Duodenal mucosa (tissue), 2 donors: ENCODE measurements around the gene LAMA5.

Source experiments
- H3K27ac ChIP-seq: one replicate; pipeline ENCODE4 v1.7.0; 2013; ENCODE audit warnings: low read depth, low read length
- H3K27me3 ChIP-seq, 2 donors: one replicate each; pipeline ENCODE4 v1.7.0; 2013; ENCODE audit warnings: low read length in 2 of 2, control low read depth in 1 of 2; ENCODE audit not compliant: insufficient read depth in 2 of 2, control insufficient read depth in 1 of 2
- H3K36me3 ChIP-seq, 2 donors: one replicate each; pipeline ENCODE4 v1.7.0; 2013; ENCODE audit warnings: low read length in 2 of 2, control low read depth in 1 of 2; ENCODE audit not compliant: insufficient read depth in 2 of 2, control insufficient read depth in 1 of 2
- H3K4me1 ChIP-seq, 2 donors: one replicate each; pipeline ENCODE4 v1.7.0; 2013; ENCODE audit warnings: low read length in 2 of 2, control low read depth in 1 of 2; ENCODE audit not compliant: insufficient read depth in 2 of 2, control insufficient read depth in 1 of 2
- H3K4me3 ChIP-seq, 2 donors: one replicate each; pipeline ENCODE4 v1.7.0; 2013; ENCODE audit warnings: low read length in 2 of 2, low read depth in 1 of 2
- H3K9ac ChIP-seq, 2 donors: one replicate each; pipeline ENCODE4 v1.7.0; 2013; ENCODE audit warnings: low read length in 2 of 2, low read depth in 1 of 2
- H3K9me3 ChIP-seq, 2 donors: one replicate each; pipeline ENCODE4 v1.7.0; 2013; ENCODE audit warnings: low read length in 2 of 2, control low read depth in 1 of 2; ENCODE audit not compliant: control insufficient read depth in 1 of 2

The LAMA5 gene

GRCh38 chr20:62312662-62312977 lies 54.5 kb downstream of the LAMA5 start:
- no peak overlapping the region for H3K4me3 ChIP-seq
- H3K4me1 ChIP-seq, result no peaks in the 10 kb centered on the region
- no peak overlapping the region for H3K27ac ChIP-seq
- no peaks in the 10 kb centered on the region for H3K27me3 ChIP-seq
- no peak overlapping the region for H3K9ac ChIP-seq
- no peaks in the 10 kb centered on the region for H3K9me3 ChIP-seq
- peaks cover 14 to 44% of the 10 kb centered on the region in 2 donors for H3K36me3 ChIP-seq

GRCh38 chr20:62311832-62312661 lies 55.1 kb downstream of the LAMA5 start:
- no peak overlapping the region for H3K4me3 ChIP-seq
- H3K27me3 ChIP-seq, result no peaks in the 10 kb centered on the region
- H3K36me3 ChIP-seq, result peaks cover 18 to 46% of the 10 kb centered on the region in 2 donors
- no peaks in the 10 kb centered on the region for H3K4me1 ChIP-seq
- no peak overlapping the region for H3K9ac ChIP-seq
- no peaks in the 10 kb centered on the region for H3K9me3 ChIP-seq
- H3K27ac ChIP-seq, result no peak overlapping the region

GRCh38 chr20:62311150-62311549 lies 56.0 kb downstream of the LAMA5 start:
- no peak overlapping the region for H3K27ac ChIP-seq
- no peaks in the 10 kb centered on the region for H3K4me1 ChIP-seq
- H3K9me3 ChIP-seq, result no peaks in the 10 kb centered on the region
- no peak overlapping the region for H3K4me3 ChIP-seq
- H3K36me3 ChIP-seq, result peaks cover 26 to 47% of the 10 kb centered on the region in 2 donors
- H3K27me3 ChIP-seq, result no peaks in the 10 kb centered on the region
- H3K9ac ChIP-seq, result no peak overlapping the region

- H3K36me3 ChIP-seq, result peaks cover 29 to 47% of the 10 kb centered on the region in 2 donors
- H3K4me3 ChIP-seq, result no peak overlapping the region
- no peaks in the 10 kb centered on the region for H3K9me3 ChIP-seq
- H3K27me3 ChIP-seq, result no peaks in the 10 kb centered on the region
- no peak overlapping the region for H3K27ac ChIP-seq
- peaks cover under 1% of the 10 kb centered on the region in 2 donors for H3K4me1 ChIP-seq
- no peak overlapping the region for H3K9ac ChIP-seq
Observed at GRCh38 chr20:62310757-62311121, 56.4 kb downstream of the LAMA5 start.

- peaks cover 33 to 49% of the 10 kb centered on the region in 2 donors for H3K36me3 ChIP-seq
Observed at GRCh38 chr20:62309947-62310756, 57.0 kb downstream of the LAMA5 start.

GRCh38 chr20:62309198-62309944 lies 57.7 kb downstream of the LAMA5 start:
- Histone ChIP-seq H3K4me1 (peaks cover 14% of the 10 kb centered on the region in 2 donors), H3K36me3 (peaks cover 37 to 52% of the 10 kb centered on the region in 2 donors), H3K27me3 (no peaks in the 10 kb centered on the region), H3K4me3 (no peak overlapping the region), H3K9me3 (no peaks in the 10 kb centered on the region), H3K9ac (no peak overlapping the region), H3K27ac (no peak overlapping the region)

More at GRCh38 chr20:62309947-62310756, 57.0 kb downstream of the LAMA5 start:
- Histone ChIP-seq H3K4me3 (no peak overlapping the region), H3K9ac (no peak overlapping the region), H3K27ac (no peak overlapping the region), H3K9me3 (no peaks in the 10 kb centered on the region), H3K27me3 (no peaks in the 10 kb centered on the region), H3K4me1 (peaks cover 6% of the 10 kb centered on the region in 2 donors)

GRCh38 chr20:62308102-62308822 lies 58.9 kb downstream of the LAMA5 start:
- no peak overlapping the region for H3K9ac ChIP-seq
- H3K27me3 ChIP-seq, result no peaks in the 10 kb centered on the region
- no peak overlapping the region for H3K27ac ChIP-seq
- H3K9me3 ChIP-seq, result no peaks in the 10 kb centered on the region
- peaks cover 37 to 53% of the 10 kb centered on the region in 2 donors for H3K36me3 ChIP-seq
- no peak overlapping the region for H3K4me3 ChIP-seq
- peaks cover 21 to 25% of the 10 kb centered on the region in 2 donors for H3K4me1 ChIP-seq

- peaks cover 37 to 50% of the 10 kb centered on the region in 2 donors for H3K36me3 ChIP-seq
- H3K4me1 ChIP-seq, result peaks cover 21 to 25% of the 10 kb centered on the region in 2 donors
- no peak overlapping the region for H3K4me3 ChIP-seq
- H3K9ac ChIP-seq, result no peak overlapping the region
- H3K27ac ChIP-seq, result no peak overlapping the region
- H3K9me3 ChIP-seq, result no peaks in the 10 kb centered on the region
- H3K27me3 ChIP-seq, result no peaks in the 10 kb centered on the region
Observed at GRCh38 chr20:62307226-62308101, 59.6 kb downstream of the LAMA5 start.
